Measurements from ENCODE around the gene KRTAP10-2.

GRCh38 chr21:44581158-44581557 is 29.9 kb upstream of the KRTAP10-2 start:
- TF ChIP-seq PAX5 (IDR thresholded peaks at IDR 0.05; ENCODE audit: insufficient read depth, low read length, severe bottlenecking) = no peak
- no peak for TF ChIP-seq POLR2A (IDR thresholded peaks at IDR 0.05; ENCODE audit: low read depth, low read length)

Data from GM12891 (cell line).